IPS DF 4.7 (cell line): Measurements from ENCODE around the gene CDYL.

Source experiments
- DNase-seq: peaks from one replicate; pipeline ENCODE4 v3.0.0-alpha.2; 2013; ENCODE audit warnings: low spot score; ENCODE audit errors: extremely low read depth

The CDYL gene

DNA sequence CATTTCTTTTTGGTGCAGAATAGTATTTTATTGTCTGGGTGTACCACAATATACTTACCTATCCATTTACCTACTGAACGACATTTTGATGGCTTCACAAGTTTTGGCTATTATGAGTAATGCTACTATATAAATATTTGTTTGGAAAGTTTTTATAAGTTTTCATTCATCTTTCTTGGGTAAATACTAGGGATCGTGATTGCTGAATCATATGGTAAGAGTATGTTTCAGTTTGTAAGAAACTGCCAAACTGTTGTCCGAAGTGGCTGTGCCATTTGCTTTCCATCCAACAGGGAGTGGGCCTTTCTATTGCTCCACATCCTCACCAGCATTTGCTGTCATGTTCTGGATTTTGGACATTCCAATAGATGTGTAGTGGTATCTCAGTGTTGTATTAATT, 104.2 kb downstream of the CDYL start:
- DNase-seq = no peak

DNA sequence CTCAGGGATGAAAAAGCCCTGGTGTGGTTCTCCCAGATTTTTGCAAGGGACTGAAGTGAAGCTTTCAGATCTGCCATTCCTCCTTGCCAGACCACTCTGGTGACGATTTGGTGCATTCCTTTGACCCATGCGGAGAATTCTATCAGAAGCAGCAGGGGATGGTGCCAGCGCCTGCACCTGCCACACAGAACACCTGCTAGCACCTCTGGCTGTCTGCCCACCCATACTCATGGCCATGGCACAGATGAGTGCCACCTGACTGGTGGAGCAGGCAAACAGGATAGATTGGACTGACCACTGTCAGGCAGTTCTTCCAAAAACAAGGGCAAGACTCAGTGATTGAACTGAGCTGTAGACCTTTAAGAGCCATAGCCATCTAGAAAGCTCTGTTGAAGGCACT, 107.1 kb downstream of the CDYL start:
- DNase-seq = no peak

DNA sequence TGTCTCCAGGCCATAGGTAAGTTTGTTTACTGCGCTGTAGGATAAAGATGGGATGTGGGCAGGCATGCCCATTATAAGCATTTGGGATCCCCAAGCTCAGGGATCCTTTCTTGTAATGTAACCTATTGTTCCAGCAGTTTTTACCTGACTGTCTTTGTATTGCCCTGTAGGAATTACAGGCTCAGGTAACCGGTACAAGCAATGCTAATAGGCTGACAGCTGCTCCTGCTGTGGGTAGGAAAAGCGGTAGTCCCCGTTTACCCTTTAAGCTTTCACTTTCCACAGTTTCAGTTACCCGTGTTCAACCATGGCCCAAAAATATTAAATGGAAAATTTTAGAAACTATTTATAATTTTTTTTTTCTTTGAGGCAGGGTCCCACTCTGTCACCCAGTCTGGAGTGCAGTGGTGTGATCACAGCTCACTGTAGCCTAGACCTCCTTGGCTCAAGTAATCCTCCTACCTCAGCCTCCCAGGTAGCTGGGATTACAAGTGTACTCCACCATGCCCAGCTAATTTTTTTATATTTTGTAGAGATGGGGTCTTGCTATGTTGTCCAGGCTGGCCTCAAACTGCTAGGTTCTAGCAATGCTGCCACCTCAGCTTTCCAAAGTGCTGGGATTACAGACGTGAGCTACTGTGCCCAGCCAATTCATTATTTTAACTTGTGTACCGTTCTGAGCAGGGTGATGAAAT, 108.6 kb downstream of the CDYL start:
- no peak for DNase-seq

DNA sequence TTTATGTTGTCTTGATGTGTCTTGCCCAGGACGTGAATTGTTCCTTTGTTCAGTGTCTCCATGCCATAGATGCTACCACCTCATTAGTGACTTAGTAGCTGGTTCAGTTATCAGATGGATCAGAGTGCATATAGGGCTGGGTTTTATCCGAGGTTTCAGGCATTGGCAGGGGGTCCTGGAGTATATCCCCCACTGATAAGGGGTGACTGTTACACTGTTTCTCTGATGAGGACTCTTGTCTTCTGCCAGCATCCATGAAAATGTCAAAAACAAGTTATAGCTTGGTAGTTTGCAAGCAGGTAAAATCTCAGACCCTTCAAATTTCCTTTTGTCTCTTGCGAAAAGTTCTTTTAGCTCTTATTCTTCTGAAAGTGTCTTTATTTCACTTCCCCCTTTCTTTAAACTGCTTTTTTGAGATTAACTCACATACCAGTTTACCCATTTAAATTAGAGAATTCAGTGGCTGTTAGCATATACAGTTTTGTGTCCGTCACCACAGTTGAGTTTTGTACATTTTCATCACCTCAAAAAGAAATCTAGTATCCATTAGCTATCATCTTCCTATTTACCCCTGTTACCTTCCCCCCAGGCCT, 109.2 kb downstream of the CDYL start:
- DNase-seq = no peak

GRCh38 chr6:4888841-4889240, 112.6 kb downstream of the CDYL start:
- no peak for DNase-seq

- no peak for DNase-seq
Observed at GRCh38 chr6:4889701-4890100, 113.5 kb downstream of the CDYL start.

- no peak for DNase-seq
Observed at GRCh38 chr6:4890191-4890590, 114.0 kb downstream of the CDYL start.

GRCh38 chr6:4890627-4891026, 114.4 kb downstream of the CDYL start:
- no peak for DNase-seq

DNA sequence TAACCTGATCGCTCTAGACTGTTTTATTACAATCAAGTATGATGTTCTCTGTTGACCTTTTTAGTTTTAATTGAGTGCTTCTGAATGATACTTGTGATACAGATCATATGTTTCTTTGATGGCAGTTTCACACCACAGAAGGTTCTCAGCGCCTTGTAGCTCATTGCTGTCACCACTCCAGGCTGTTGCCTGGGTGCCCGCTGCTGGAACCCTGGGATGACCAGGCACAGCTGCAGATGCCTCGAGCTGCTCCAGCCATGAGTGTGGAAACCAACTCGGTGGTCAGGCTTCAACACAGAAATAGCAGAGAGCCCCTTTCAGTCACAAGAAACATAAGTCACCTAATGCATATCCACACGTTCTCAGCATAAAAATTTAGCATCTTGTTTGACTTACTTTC, 114.9 kb downstream of the CDYL start:
- DNase-seq = no peak

DNA sequence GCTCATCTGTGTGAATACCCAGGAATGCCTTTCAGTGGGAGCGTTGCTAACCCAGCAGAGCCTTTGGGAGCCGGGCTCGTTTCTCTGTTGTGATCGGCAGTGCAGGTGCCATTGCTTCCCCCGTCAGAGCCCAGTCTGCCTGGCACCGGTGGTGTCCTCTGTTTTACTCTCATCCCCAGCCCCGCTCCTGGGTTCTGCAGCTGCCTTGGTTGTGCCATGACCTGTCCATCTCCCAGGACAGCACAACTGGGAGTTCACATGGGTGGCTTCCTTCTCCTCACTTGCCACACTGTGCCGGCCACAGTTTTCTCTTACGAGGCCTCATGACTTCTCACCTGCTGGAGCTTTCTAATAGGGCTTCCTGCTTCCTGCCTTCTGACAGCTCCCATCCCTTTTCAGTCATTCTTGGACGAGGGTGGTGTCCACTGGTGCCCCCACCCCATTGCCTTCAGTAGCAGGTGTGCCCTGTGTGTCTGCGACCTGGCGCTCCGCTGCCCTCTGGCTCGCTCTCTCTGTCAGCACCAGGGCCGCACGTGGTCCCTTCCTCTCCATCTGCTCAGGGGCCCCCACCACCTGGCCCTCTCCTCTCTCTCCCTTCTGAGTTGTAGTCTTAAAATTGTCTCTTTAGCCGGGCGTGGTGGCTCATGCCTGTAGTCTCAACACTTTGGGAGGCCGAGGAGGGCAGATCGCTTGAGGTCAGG, 116.7 kb downstream of the CDYL start:
- no peak for DNase-seq

DNA sequence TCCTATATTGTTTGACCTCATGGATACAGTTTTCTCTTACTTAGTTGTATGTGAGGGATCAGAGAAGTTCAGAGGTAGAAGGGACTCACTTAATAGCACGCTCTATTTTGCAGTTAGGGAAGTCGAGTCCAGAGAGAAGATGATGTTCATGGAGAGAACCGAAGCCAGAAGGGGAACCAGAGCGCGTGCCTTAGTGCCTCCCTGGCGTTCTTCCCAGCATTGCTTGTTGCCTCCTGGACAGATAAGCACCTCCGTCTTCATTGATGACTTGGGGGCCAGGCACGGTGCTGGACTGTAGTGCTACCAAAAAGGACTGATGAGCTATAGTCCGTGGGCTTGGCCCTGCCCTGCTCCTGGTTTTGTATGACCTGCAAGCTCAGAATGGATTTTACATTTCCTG, 117.8 kb downstream of the CDYL start:
- DNase-seq = no peak

- no peak for DNase-seq
Observed at GRCh38 chr6:4895971-4896370, 119.8 kb downstream of the CDYL start.

DNA sequence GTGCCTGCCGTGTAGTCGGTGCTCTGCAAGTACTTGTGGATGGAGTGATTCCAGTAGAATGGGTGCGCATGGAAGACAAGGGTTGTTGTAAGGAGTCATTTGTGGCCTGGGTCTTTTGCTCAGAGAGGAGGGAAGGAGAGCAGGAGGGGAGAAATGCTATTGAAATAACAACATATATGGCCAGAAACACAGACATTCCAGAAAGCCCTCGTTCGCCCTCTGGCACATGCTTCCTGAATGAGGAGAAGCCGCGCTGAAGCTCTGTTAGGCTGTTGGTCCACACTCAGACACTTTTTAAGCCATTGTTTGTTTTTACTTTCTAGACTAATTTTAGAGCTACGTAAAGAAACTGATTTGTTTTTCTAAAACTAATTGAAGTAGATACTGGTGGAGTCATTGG, 120.2 kb downstream of the CDYL start:
- DNase-seq = no peak

DNA sequence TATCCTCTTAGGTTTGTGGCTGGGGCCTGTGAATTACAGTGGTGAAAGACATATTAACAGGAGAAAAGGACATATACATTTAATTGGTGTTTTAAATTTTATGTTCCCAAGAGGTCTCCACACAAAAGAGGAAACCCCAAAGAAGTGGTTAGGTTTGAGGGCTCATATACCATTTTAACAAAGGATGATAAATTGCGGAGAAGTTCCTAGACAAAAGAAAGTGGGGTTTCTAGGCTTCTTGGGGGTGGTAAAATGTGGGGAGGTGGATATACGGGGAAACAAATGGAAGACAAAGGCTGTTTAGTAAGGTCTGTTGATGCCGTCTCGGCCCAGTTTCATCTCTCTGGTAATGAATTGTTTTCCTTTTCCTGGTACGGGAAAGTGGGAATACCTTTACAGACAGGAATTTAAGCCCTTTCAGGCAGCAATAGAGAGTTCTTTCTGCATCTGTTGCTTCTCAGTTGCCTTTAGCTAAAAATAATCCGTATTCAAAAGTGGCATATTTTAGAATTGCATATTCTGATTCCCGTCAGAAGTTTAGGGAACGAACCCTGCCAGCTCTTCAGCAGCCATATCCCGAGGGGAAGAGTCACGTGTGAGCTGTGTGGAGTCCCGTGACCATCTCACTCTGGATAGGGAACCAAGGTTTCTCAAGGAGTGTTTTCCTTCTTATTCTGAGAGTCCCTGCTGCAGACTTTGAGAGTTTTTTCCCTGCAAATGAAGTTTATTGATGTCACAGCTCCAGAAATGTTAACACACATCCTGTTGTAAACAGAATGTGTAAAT, 123.2 kb downstream of the CDYL start:
- DNase-seq = no peak

DNA sequence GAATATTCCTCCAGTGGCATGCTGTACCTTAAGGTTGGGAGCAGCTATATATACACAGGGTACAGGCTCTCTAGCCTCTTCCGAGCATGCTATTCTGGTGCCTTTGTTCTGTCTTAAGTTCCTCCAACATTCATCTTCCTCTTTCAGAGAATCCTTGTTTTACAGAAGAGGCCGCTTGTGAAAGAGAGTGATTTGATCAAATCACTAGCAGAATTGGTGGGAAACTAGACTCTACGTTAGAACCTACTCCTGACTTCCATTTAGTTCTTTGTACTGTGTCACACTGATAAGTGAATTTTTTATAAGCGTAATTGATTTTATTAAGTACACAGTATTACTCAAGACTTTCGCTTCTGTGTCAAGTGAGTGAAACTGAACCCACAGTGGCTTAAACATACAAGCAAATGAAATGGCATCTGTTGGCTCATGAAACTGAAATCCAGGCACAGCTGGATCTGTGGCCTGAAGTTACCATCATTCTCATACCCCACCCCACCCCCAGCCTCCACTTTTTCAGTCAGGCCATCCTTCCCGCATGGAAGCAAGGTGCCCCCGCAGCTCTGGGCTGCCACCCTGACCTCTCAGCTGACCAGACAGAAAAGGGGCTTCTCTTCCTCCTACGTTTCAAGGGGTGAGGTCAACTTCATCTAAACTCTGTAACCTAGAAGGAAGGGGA, 125.3 kb downstream of the CDYL start:
- DNase-seq = no peak

GRCh38 chr6:4902363-4902762, 126.2 kb downstream of the CDYL start:
- no peak for DNase-seq

- no peak for DNase-seq
Observed at GRCh38 chr6:4903121-4903520, 126.9 kb downstream of the CDYL start.

DNA sequence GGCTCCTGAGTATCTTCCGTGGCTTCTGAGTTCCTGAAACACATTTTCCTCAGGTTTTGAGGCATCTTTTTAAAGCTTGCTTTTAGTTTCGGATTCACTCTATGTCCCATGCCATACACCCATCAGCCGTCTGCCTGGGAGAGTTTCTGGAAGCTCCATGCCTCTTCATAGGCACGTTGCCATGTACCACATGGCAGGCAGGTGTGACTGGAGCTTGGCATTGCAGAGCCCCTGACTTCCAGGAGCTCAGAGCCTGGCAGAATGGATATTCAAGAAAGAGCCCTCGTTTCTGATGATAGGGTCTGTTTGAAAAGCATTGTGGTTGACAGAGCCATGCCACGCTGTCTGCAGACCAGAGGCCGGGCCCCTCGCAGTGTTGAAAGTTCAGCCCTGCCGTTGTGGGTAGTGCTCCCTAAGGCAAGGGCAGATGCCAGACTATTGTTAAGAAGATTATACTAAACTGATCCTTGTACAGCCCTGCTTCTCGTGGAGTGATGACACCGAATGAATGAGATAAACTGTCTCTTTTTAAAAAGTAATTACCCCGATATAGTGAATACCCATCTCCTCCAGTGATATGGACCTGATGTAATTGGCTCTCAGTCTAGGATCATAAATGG, 127.7 kb downstream of the CDYL start:
- no peak for DNase-seq

DNA sequence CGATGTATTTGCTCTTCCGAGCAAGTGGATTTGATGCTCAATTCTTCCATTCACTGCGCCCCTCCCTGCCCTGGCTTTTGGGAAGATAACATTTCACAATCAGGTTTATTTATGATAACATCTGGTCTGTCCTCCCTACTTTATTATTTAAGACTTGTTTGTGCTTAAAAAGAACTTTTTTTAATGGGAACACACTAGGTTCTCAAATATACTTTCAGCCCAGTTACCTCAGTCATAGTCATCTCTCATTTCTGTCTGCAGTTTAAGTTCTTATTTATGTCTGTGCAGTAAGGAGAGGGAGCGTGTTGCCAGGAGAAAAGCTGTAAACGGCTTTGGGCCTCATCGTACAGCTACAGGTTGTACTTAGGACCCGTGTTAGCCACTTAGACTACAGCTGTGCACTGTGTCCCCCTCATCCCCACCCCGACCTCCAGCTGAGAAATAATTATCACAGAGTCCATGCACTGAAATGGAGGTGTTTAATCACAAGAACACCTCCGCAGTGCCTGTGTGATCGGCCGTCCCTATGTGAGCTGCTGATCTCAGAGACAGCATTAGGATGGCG, 128.3 kb downstream of the CDYL start:
- DNase-seq = no peak

- no peak for DNase-seq
Observed at GRCh38 chr6:4905826-4906225, 129.6 kb downstream of the CDYL start.
